Prostate gland (tissue), 2 donors: ENCODE data around the gene LCN9. TPM values are rescaled to one million over a fixed set of nuclear protein-coding genes. Genes with fewer than 3 reads are reported as not detected.

Experiments used
- DNase-seq: peaks from one replicate; pipeline ENCODE4 v3.0.0-alpha.2; 2019; ENCODE audit warnings: low spot score
- H3K27ac ChIP-seq, 2 donors: fragments of 200-600 bp; sonication (generic); 2 replicates each; pipeline ENCODE4 v1.5.1; 2017 to 2019
- H3K27me3 ChIP-seq: fragments of 200-600 bp; sonication (generic); replicated peaks from 2 replicates; pipeline ENCODE4 v1.5.1; 2019; ENCODE audit not compliant: insufficient read depth
- H3K36me3 ChIP-seq, 2 donors: fragments of 200-600 bp; sonication (generic); 1 replicate in 1 of 2; 2 replicates in 1 of 2; pipeline versions ENCODE4 v1.5.1 to v1.8.1; 2017 to 2019
- H3K4me1 ChIP-seq: fragments of 200-600 bp; sonication (generic); replicated peaks from 2 replicates; pipeline ENCODE4 v1.5.1; 2019
- H3K4me3 ChIP-seq, 2 donors: fragments of 200-600 bp; sonication (generic); 2 replicates each; pipeline ENCODE4 v1.5.1; 2017 to 2019
- H3K9me3 ChIP-seq: fragments of 200-600 bp; sonication (generic); 2 replicates; pipeline ENCODE4 v1.5.1; 2017
- POLR2A ChIP-seq: fragments of 450-650 bp; IDR thresholded peaks from one replicate; pipeline ENCODE4 v1.6.1; 2016; ENCODE audit warnings: antibody characterized with exemption, mild to moderate bottlenecking
- POLR2AphosphoS5 ChIP-seq: sonication (generic); formaldehyde crosslinking; IDR thresholded peaks from one replicate; pipeline ENCODE4 v1.6.1; 2017; ENCODE audit warnings: antibody characterized with exemption
- WGBS: methylation state at CpG from one replicate; pipeline ENCODE4 v1.1.5; 2018; 5-methylcytosine and 5-hydroxymethylcytosine counted together
- intact Hi-C: fragments of 100-400 bp; cut with DNase I; formaldehyde crosslinking; loops from one replicate; pipeline ENCODE4 v1.14.2; 2022
- total RNA-seq, 2 donors: library from RNA; depleted of rRNA; stranded (reverse); fragments of >200 nt; gene quantifications; one replicate each; pipeline ENCODE4 v1.1.0, GENCODE V29; 2016
- TF ChIP-seq, protein P1 (sequence below), 4 experiments: fragments of 200-600 bp in 2 of 4; fragments of 450-650 bp in 2 of 4; sonication (generic) in 2 of 4; IDR thresholded peaks; 1 replicate in 3 of 4; 2 replicates in 1 of 4; pipeline ENCODE4 v1.5.1; 2016 to 2019; ENCODE audit warnings: antibody characterized with exemption in 4 of 4, mild to moderate bottlenecking in 2 of 4, moderate library complexity in 2 of 4

LCN9 gene
- total RNA-seq, 2 donors from 2014 or later: not detected

DNA sequence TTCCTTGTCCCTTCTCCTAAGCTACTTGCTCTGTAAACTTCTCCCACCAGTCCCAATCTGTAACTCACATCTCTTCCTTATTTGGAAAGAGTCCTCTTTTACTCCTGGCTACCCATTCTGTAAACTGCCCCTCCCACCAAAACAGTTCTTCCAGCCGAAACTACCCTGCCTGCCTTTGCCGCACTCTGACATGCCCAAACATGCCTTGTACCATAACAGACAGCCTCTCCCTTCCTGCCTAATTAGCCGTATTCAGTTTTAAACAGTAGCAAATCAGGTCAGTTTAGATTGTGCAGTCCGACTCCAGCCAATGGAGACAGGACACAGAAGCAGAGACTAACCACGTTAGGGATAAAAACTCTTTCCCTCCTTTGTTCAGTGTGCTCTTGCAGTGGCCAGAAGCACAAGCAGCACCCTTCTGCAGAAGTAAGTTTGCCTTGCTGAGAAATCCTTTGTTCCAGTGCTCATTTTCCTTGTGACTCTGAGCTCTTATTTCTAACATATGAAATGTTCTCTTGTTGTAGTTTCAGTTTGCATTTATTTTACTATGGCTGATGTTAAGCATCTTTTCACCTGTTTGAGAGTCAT lies 18.4 kb upstream of the LCN9 start:
- intact Hi-C loops: no loop called here
- no peak for DNase-seq
- Histone ChIP-seq H3K27ac (no peak overlapping the region), H3K4me3 (no peak overlapping the region), H3K9me3 (no peaks in the 10 kb centered on the region), H3K4me1 (no peaks in the 10 kb centered on the region), H3K27me3 (no peaks in the 10 kb centered on the region), H3K36me3 (no peaks in the 10 kb centered on the region)
- TF ChIP-seq, protein P1, sequence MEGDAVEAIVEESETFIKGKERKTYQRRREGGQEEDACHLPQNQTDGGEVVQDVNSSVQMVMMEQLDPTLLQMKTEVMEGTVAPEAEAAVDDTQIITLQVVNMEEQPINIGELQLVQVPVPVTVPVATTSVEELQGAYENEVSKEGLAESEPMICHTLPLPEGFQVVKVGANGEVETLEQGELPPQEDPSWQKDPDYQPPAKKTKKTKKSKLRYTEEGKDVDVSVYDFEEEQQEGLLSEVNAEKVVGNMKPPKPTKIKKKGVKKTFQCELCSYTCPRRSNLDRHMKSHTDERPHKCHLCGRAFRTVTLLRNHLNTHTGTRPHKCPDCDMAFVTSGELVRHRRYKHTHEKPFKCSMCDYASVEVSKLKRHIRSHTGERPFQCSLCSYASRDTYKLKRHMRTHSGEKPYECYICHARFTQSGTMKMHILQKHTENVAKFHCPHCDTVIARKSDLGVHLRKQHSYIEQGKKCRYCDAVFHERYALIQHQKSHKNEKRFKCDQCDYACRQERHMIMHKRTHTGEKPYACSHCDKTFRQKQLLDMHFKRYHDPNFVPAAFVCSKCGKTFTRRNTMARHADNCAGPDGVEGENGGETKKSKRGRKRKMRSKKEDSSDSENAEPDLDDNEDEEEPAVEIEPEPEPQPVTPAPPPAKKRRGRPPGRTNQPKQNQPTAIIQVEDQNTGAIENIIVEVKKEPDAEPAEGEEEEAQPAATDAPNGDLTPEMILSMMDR (IDR thresholded peaks at IDR 0.05): no peak
- no peak for TF ChIP-seq POLR2A
- WGBS: 59% methylated on average over 5 of the region's 5 CpGs

- intact Hi-C loops: no loop called here
- Histone ChIP-seq H3K9me3 (no peaks in the 10 kb centered on the region), H3K27me3 (no peaks in the 10 kb centered on the region), H3K4me3 (no peak overlapping the region), H3K4me1 (no peaks in the 10 kb centered on the region), H3K36me3 (no peaks in the 10 kb centered on the region), H3K27ac (no peak overlapping the region)
- 95% methylated on average over 4 of the region's 4 CpGs for WGBS
- no peak for DNase-seq
- TF ChIP-seq POLR2AphosphoS5 (no peak), POLR2A (no peak)
- TF ChIP-seq, protein P1 (IDR thresholded peaks at IDR 0.05): no peak
Measured at GRCh38 chr9:135647884-135648283, 15.2 kb upstream of the LCN9 start.

- no peak overlapping the region for H3K4me3 ChIP-seq
- intact Hi-C loops: no loop called here
- H3K27me3 ChIP-seq: no peaks in the 10 kb centered on the region
- H3K36me3 ChIP-seq: no peaks in the 10 kb centered on the region
- no peaks in the 10 kb centered on the region for H3K9me3 ChIP-seq
- 78% methylated on average over 10 of the region's 10 CpGs for WGBS
- no peak for DNase-seq
- no peak overlapping the region for H3K27ac ChIP-seq
- TF ChIP-seq, protein P1 (IDR thresholded peaks at IDR 0.05): no peak
- no peak for TF ChIP-seq POLR2AphosphoS5
- TF ChIP-seq POLR2A: no peak
- no peaks in the 10 kb centered on the region for H3K4me1 ChIP-seq
Measured at GRCh38 chr9:135648494-135649410, 14.4 kb upstream of the LCN9 start.

GRCh38 chr9:135649508-135649907 lies 13.6 kb upstream of the LCN9 start:
- Histone ChIP-seq H3K36me3 (no peaks in the 10 kb centered on the region), H3K27ac (no peak overlapping the region), H3K9me3 (no peaks in the 10 kb centered on the region), H3K4me1 (no peaks in the 10 kb centered on the region), H3K4me3 (no peak overlapping the region), H3K27me3 (no peaks in the 10 kb centered on the region)
- 71% methylated on average over 2 of the region's 2 CpGs for WGBS
- intact Hi-C loops: no loop called here
- DNase-seq: no peak
- TF ChIP-seq, protein P1 (IDR thresholded peaks at IDR 0.05): no peak
- TF ChIP-seq POLR2A: no peak
- no peak for TF ChIP-seq POLR2AphosphoS5

DNA sequence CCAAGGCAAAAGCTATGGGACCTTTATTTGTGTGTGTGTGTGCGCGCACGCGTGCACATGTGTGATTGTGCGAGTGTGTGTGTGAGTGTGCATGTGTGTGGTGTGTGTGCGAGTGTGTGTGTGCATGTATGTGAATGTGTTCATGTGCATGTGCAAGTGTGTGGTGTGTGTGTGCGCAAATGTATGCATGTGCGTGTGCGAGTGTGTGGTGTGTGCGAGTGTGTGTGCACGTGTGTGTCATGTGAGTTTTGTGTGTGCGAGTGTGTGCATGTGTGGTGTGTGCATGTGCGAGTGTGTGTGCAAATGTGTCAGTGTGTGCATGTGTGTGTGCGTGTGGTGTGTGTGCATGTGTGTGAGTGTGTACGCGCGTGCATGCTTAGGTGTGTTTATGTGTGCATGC lies 12.7 kb upstream of the LCN9 start:
- no peaks in the 10 kb centered on the region for H3K4me1 ChIP-seq
- H3K36me3 ChIP-seq: no peaks in the 10 kb centered on the region
- DNase-seq: no peak
- no peak overlapping the region for H3K4me3 ChIP-seq
- intact Hi-C loops: no loop called here
- peaks cover 2% of the 10 kb centered on the region for H3K27me3 ChIP-seq
- H3K9me3 ChIP-seq: no peaks in the 10 kb centered on the region
- no peak overlapping the region for H3K27ac ChIP-seq
- 89% methylated on average over 17 of the region's 17 CpGs for WGBS
- TF ChIP-seq, protein P1 (IDR thresholded peaks at IDR 0.05): no peak
